GM11168 (cell line): ENCODE measurements around the gene RRAS2.
"Not testable (repeated sequence)": the region's sequence is repeated elsewhere in the genome, so short reads cannot be mapped to it uniquely, and the experiment has no call there.

Source experiments
- in situ Hi-C: fragments of 300-500 bp; cut with MboI; formaldehyde crosslinking; loops from one replicate; pipeline ENCODE4 v1.12.0; 2022; ENCODE audit warnings: low sequenced_read_pairs; ENCODE audit not compliant: unreplicated experiment

Gene RRAS2

DNA sequence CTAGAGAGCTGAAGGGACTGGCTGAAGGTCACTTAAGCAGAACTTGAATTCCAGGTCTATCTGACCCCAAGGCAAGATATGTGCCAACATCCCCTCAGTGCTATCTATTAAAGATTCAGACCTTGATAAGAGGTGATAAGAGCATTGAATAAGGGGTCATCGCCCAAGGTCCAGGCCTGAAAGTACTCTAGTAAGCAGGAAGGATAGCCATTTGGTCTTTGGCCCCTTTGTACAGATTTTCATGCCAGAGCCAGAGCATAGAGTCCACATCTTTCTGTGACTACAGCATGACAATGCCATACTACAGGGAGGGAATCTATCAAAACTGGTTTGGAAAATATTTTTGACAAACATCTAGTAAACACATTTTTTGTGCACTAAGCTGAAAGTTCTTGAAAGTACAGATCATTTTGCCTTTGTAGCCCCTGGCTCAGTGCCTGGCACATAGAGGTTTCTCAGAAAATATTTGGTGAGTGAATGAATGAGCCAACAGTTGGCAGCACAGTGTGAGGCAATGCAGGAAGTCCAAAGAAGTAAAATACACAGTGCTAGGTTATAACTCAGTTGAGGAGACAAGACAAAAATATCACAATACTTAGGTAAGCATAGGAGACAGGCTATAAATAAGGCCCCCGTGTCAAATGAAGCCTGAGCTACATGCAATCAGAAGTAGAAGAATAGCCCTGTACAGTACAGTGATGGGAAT lies 15.1 kb upstream of the RRAS2 start:
- in situ Hi-C loops: no loop called here

- in situ Hi-C loops: no loop called here
Observed at GRCh38 chr11:14372011-14372410, 13.0 kb upstream of the RRAS2 start.

GRCh38 chr11:14371249-14371648 lies 12.3 kb upstream of the RRAS2 start:
- in situ Hi-C loops: no loop called here

GRCh38 chr11:14370496-14370895 lies 11.5 kb upstream of the RRAS2 start:
- in situ Hi-C loops: no loop called here

DNA sequence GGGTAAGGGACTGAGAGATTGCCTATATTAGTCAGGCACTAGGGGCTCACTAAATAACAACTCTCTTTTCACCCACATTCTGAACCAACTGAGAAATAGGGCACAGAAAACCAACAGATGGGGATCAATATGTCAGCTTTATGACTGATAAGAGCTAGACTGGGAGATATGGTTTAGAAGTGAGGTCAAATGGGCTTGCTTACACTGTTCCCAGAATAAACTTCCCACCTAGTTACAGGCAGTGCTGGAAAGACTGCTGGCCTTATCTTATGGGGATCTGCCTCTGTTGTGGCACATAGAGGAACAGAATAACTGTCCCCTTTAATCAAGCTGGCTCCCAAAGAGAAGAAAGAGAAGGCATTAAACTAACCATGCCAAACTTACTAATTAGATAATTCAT lies 10.6 kb upstream of the RRAS2 start:
- in situ Hi-C loops: no loop called here

- in situ Hi-C loops: no loop called here
Observed at GRCh38 chr11:14366936-14367335, 8.0 kb upstream of the RRAS2 start.

DNA sequence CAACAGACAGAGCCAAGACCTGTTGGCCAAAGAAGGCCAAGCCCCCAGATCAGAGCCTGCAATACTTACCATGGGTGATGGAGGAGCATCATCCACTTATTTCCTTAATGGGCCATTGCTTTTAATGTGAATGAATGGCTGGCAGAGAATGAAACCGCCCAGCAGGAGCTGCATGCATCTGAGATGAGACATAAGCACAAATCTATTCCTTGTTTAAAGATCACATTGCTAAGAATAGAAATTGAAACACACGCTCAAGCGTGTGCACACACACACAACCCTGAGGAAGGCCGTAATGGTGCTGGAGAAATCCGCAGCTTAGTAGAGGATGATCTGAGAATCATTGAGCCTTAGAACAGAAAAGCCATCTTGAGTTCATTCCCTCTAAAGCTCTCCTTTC lies 5.3 kb upstream of the RRAS2 start:
- in situ Hi-C loops: no loop called here

DNA sequence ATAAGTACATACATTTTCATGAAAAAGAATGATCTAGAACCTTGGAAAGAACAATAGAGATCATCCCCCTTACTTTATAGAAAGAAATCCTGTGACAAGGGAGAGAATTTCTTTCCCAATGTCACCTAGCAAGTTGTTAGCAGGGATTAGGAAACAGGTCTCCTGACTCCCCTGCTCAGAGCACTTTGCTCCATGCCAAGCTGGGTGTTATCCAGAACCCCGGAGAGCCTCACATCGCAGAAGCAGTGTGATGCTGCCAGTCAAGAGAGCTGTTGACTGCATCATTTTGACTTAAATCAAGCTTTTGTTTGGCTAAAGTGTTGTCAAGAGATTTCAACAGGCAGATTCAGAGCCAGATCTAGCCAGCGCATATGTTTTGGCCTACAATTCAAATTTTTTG lies 3.6 kb upstream of the RRAS2 start:
- in situ Hi-C loops: no loop called here

- in situ Hi-C loops: no loop called here
Observed at GRCh38 chr11:14361951-14362350, 3.0 kb upstream of the RRAS2 start.

GRCh38 chr11:14360976-14361375 lies 2.0 kb upstream of the RRAS2 start:
- in situ Hi-C loops: no loop called here

- in situ Hi-C loops: no loop called here
Observed at GRCh38 chr11:14359501-14360031, 583 bp upstream of the RRAS2 start.

DNA sequence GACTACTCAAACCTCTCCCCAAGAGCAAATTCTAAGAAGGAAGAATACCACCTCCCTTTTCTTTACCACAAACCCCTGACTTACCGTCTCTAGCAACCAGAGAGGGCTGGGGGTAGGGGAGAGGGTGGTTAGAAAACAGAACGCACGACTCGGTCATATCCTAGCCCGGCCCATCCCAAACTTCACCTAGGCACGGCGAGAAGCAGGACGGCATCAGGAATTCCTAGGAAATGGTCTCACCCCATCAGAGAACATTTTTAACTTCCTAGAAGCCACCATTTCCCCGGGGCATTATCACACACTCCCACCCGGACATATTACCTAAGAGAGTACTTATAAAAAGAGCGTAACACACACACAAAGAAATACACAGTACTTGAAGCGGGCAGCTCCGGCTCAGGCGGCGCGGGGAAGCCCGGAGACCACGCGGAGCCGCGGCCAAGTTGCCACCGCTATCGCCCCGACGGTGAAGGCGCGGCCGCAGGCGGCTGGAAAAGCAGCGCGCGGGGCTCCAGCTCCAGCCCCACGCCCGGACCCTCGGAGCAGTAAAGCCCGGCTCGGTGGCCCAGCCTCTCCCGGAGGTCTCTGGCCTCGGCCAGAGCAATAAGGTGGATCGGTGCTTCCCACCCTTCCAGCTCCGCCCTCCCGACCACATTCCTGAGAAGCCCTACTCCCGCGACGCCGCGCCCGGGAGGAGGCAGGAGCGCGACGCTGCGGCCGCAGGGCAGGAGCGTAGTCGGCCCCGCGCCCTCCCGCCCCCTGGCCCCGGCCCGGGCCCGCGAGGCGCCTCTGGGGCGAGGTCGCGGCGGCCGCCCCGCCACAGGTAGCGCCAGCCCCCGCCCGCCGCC lies 878 bp downstream of the RRAS2 start:
- in situ Hi-C loops: no loop called here

DNA sequence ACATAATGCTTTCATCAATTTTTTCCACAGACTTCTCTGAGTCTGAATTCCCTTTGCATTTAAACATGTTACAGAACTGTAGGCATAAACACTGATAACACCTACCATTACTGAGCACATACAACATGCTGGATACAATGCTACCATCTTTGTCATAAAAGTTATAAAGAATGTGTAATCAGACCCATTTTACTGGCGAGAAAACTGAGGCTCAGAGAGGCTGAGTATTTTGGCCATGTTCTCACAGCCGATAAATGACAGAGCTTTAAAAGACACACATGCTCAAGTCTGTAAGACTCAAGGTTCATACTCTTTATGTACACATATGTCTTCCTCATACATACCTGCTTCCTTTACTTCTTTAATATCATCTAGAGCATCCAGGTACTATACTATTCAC lies 2.6 kb downstream of the RRAS2 start:
- in situ Hi-C loops: no loop called here

DNA sequence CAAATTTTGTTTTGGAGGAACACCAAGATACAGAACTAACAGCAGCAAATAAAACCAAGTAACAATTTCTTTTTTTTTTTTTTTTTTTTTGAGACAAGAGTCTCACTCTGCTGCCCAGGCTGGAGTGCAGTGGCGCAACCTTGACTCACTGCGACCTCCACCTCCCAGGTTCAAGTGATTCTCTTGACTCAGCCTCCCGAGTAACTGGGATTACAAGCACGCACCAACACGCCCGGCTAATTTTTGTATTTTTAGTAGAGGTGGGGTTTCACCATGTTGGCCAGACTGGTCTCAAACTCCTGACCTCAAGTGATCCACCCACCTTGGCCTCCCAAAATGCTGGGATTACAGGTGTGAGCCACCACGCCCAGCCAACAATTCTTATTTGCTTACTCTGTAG lies 4.4 kb downstream of the RRAS2 start:
- in situ Hi-C loops: not testable (repeated sequence)

- in situ Hi-C loops: no loop called here
Observed at GRCh38 chr11:14350716-14351238, 8.2 kb downstream of the RRAS2 start.

DNA sequence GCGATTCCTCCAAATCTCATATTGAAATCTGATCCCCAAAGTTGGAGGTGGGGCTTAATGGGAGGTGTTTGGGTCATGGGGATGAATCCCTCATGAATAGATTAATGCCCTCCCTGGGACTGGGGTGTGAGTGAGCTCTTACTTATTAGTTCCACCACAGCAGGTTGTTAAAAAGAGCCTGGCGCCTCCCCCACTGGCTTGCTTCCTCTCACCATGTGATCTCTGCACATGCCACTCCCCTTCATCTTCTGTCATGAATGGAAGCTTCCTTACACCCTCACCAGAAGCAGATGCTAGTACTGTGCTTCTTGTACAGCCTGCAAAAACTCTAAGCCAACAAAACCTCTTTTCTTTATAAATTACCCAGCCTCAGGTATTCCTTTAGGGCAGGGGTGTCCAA lies 8.8 kb downstream of the RRAS2 start:
- in situ Hi-C loops: no loop called here

GRCh38 chr11:14347991-14348390 lies 11.0 kb downstream of the RRAS2 start:
- in situ Hi-C loops: no loop called here

DNA sequence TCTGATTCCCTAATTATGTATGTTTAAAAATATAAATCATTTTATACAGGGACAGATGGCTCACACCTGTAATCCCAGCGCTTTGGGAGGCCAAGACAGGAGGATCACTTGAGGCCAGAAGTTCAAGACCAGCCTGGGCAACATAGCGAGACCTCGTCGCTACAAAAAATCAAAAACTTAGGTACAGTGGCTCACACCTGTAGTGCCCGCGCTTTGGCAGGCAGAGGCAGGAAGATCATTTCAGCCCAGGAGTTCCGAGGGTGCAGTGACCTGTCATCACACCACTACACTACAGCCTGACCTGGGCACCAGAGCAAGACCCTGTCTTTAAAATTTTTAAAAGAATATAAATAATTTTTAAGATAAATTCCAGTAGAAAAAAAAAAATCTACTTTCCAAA lies 11.5 kb downstream of the RRAS2 start:
- in situ Hi-C loops: no loop called here

DNA sequence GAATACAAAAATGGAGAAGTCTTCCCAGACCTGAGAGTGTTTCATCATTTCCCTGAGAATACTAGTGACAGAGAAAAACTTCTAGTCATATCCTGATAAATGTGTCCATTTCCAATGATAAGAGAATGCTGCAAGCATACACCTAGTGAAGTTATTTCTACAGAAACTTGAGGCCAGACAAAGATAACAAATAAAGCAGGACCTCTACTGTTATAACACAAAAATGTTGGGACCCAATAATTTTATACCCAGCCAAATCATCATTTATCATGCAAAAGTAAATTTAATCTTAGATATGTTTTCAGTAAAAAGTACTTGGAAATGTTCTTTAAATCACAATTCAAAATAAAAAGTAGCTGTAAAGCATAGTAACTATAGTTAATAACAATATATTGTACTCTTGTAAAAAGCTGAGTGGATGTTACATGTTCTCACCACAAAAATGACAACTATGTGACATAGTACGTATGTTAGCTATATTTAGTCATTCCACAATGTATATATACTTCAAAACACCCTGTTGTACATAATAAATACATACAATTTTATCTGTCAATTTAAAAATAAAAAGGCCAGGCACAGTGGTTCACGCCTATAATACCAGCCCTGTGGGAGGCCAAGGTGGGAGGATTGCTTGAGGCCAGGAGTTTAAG lies 12.6 kb downstream of the RRAS2 start:
- in situ Hi-C loops: no loop called here

DNA sequence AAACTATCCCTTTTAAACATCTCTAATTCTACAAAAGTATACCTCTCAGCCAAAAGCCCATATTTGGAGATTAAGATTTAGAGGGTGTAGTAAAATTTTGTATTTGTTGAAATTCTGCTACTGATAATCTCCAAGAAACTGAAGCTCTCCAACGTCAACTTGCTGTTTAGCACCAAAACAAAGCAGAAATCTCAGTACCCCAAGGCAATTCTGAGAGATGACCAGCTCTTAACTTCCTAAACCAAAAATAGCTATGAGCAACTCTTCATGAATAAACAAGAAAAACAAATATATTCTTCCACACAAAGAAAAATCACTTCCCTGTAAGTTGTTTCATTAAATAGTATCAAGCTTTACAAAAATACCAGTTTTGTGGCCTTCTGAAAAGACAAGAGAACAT lies 13.3 kb downstream of the RRAS2 start:
- in situ Hi-C loops: no loop called here

- in situ Hi-C loops: not testable (repeated sequence)
Observed at GRCh38 chr11:14345016-14345415, 14.0 kb downstream of the RRAS2 start.
